GM12875 (cell line): Measurements from ENCODE around the gene LCORL.
"Not testable (repeated sequence)": the region's sequence is repeated elsewhere in the genome, so short reads cannot be mapped to it uniquely, and the experiment has no call there.

ENCODE experiments used
- H3K4me3 ChIP-seq: one replicate; pipeline ENCODE4 v1.5.1; 2011; ENCODE audit warnings: low read depth, low read length, control low read depth
- CTCF ChIP-seq: IDR thresholded peaks from 2 replicates; pipeline ENCODE4 v1.5.1; 2011; ENCODE audit warnings: low read depth, mild to moderate bottlenecking, control low read depth, inconsistent platforms, low read length, moderate library complexity, borderline replicate concordance; ENCODE audit not compliant: insufficient read depth

The LCORL gene

GRCh38 chr4:18020671-18021469, 685 bp downstream of the LCORL start:
- TF ChIP-seq CTCF, result no peak

GRCh38 chr4:18020145-18020670, 1.3 kb downstream of the LCORL start:
- TF ChIP-seq CTCF, result no peak
- H3K4me3 ChIP-seq, result peak overlapping the region; percentile 96

More at GRCh38 chr4:18020671-18021469, 685 bp downstream of the LCORL start:
- peak overlapping the region; percentile 96 for H3K4me3 ChIP-seq

- no peak for TF ChIP-seq CTCF
- no peak overlapping the region for H3K4me3 ChIP-seq
Measured at GRCh38 chr4:18014269-18014668, 7.3 kb downstream of the LCORL start.

- no peak overlapping the region for H3K4me3 ChIP-seq
- TF ChIP-seq CTCF, result no peak
Measured at GRCh38 chr4:18012807-18013462, 8.6 kb downstream of the LCORL start.

GRCh38 chr4:18012134-18012806, 9.3 kb downstream of the LCORL start:
- TF ChIP-seq CTCF, result no peak
- no peak overlapping the region for H3K4me3 ChIP-seq

GRCh38 chr4:18007625-18008024, 13.9 kb downstream of the LCORL start:
- TF ChIP-seq CTCF, result no peak

GRCh38 chr4:18006432-18006831, 15.1 kb downstream of the LCORL start:
- H3K4me3 ChIP-seq, result not testable (repeated sequence)

More at GRCh38 chr4:18007625-18008024, 13.9 kb downstream of the LCORL start:
- no peak overlapping the region for H3K4me3 ChIP-seq
